Calu3 (cell line): ENCODE data around the gene PAPOLA. TPM values are rescaled to one million over a fixed set of nuclear protein-coding genes. Genes with fewer than 3 reads are reported as not detected.

Source experiments
- BruUV-seq: library from RNA; stranded (reverse); fragments of 400-500 nt; replicated peaks from 2 replicates; lab custom pipeline; 2021; lab: Mats Ljungman, UMichigan
- CTCF ChIA-PET: fragments of 300-600 bp; sonication (Branson Sonifier 250); formaldehyde crosslinking; loops from one replicate; lab custom pipeline; 2022; ENCODE audit warnings: antibody characterized with exemption; lab: Charles Lee
- DNase-seq: peaks from one replicate; pipeline ENCODE4 v3.0.0; 2022
- H3K27ac Mint-ChIP-seq: one replicate; pipeline ENCODE4 v1.8.0; 2022; ENCODE audit warnings: mixed read lengths; ENCODE audit not compliant: unreplicated experiment
- H3K27me3 Mint-ChIP-seq: one replicate; pipeline ENCODE4 v1.8.0; 2022; ENCODE audit warnings: mixed read lengths; ENCODE audit not compliant: unreplicated experiment
- H3K36me3 Mint-ChIP-seq: one replicate; pipeline ENCODE4 v1.8.0; 2022; ENCODE audit warnings: mild to moderate bottlenecking, moderate library complexity, mixed read lengths; ENCODE audit not compliant: insufficient read depth, unreplicated experiment
- H3K4me1 Mint-ChIP-seq: one replicate; pipeline ENCODE4 v1.8.0; 2022; ENCODE audit warnings: mild to moderate bottlenecking, low read depth, mixed read lengths; ENCODE audit not compliant: unreplicated experiment
- H3K4me3 Mint-ChIP-seq: one replicate; pipeline ENCODE4 v1.8.0; 2022; ENCODE audit warnings: mild to moderate bottlenecking, low read depth, moderate library complexity, mixed read lengths; ENCODE audit not compliant: unreplicated experiment
- H3K9me3 Mint-ChIP-seq: one replicate; pipeline ENCODE4 v1.8.0; 2022; ENCODE audit warnings: low read depth, mixed read lengths; ENCODE audit not compliant: unreplicated experiment
- CTCF ChIP-seq: fragments of 200-600 bp; IDR thresholded peaks from one replicate; pipeline ENCODE4 v1.8.0; 2022; ENCODE audit warnings: antibody characterized with exemption; ENCODE audit not compliant: unreplicated experiment
- intact Hi-C: fragments of 100-400 bp; cut with micrococcal nuclease; formaldehyde crosslinking; loops from one replicate; pipeline ENCODE4 v1.10.0; 2022; ENCODE audit not compliant: unreplicated experiment
- total RNA-seq: library from RNA; stranded (reverse); gene quantifications from 2 replicates; pipeline ENCODE4 v1.2.3, GENCODE V29; 2022

Gene PAPOLA
- total RNA-seq, 1 experiment from 2014 or later: 205 TPM

GRCh38 chr14:96512602-96513397 is 10.6 kb downstream of the PAPOLA start:
- DNase-seq: no peak
- no peak overlapping the region for H3K27ac Mint-ChIP-seq
- H3K4me3 Mint-ChIP-seq: no peak overlapping the region
- H3K27me3 Mint-ChIP-seq: no peaks in the 10 kb centered on the region
- H3K4me1 Mint-ChIP-seq: peaks cover 37% of the 10 kb centered on the region
- intact Hi-C loops: no loop called here
- BruUV-seq: no TSS peak
- no peaks in the 10 kb centered on the region for H3K36me3 Mint-ChIP-seq
- no peaks in the 10 kb centered on the region for H3K9me3 Mint-ChIP-seq
- no peak for TF ChIP-seq CTCF
- CTCF ChIA-PET: interaction anchor here (0.6 kb wide), 1 partner anchor 68 kb away, joined by 3 read pairs; no protein-coding TSS in a partner anchor

GRCh38 chr14:96514694-96515093 is 12.5 kb downstream of the PAPOLA start:
- no TSS peak for BruUV-seq
- intact Hi-C loops: no loop called here
- no peak for TF ChIP-seq CTCF
- no peak overlapping the region for H3K27ac Mint-ChIP-seq
- H3K27me3 Mint-ChIP-seq: no peaks in the 10 kb centered on the region
- no peaks in the 10 kb centered on the region for H3K36me3 Mint-ChIP-seq
- CTCF ChIA-PET: no interaction called here
- H3K4me3 Mint-ChIP-seq: no peak overlapping the region
- H3K4me1 Mint-ChIP-seq: peaks cover 36% of the 10 kb centered on the region
- no peaks in the 10 kb centered on the region for H3K9me3 Mint-ChIP-seq
- DNase-seq: no peak

GRCh38 chr14:96515731-96516130 is 13.5 kb downstream of the PAPOLA start:
- Mint-ChIP-seq H3K4me1 (peaks cover 27% of the 10 kb centered on the region), H3K4me3 (no peak overlapping the region), H3K27me3 (no peaks in the 10 kb centered on the region), H3K27ac (no peak overlapping the region), H3K9me3 (no peaks in the 10 kb centered on the region), H3K36me3 (no peaks in the 10 kb centered on the region)
- no peak for DNase-seq
- CTCF ChIA-PET: no interaction called here
- intact Hi-C loops: no loop called here
- BruUV-seq: no TSS peak
- no peak for TF ChIP-seq CTCF

- H3K4me1 Mint-ChIP-seq: peaks cover 24% of the 10 kb centered on the region
- intact Hi-C loops: no loop called here
- H3K4me3 Mint-ChIP-seq: no peak overlapping the region
- no peak overlapping the region for H3K27ac Mint-ChIP-seq
- no peak for TF ChIP-seq CTCF
- H3K9me3 Mint-ChIP-seq: no peaks in the 10 kb centered on the region
- CTCF ChIA-PET: no interaction called here
- no peak for DNase-seq
- no peaks in the 10 kb centered on the region for H3K36me3 Mint-ChIP-seq
- H3K27me3 Mint-ChIP-seq: no peaks in the 10 kb centered on the region
- no TSS peak for BruUV-seq
Observed at GRCh38 chr14:96516351-96516750, 14.2 kb downstream of the PAPOLA start.
